GM12873 (cell line): ENCODE measurements around the gene SF3B1.

Experiments used
- CTCF ChIP-seq: IDR thresholded peaks from 2 replicates; pipeline ENCODE4 v1.5.1; 2012; ENCODE audit warnings: low read depth, mild to moderate bottlenecking, moderate library complexity, low read length, control low read depth; ENCODE audit not compliant: insufficient read depth; ENCODE audit errors: missing control alignments

SF3B1 gene

DNA sequence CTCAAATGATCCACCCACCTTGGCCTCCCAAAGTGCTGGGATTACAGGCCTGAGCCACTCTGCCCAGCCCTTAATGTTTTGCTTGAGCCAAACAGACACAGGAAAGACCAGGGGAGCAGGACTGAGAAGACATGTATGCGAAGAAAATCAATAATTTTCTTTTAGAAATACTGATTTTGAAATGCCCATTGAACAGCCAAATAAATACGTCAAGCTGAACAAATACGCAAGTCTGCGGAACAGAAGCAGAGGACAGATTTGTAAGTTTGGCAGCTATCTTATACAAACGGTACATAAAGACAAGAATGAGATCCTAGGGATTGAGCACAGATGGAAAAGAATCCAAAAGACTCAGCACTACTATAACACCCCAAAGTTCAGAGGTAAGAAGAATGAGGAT, 20.8 kb downstream of the SF3B1 start:
- TF ChIP-seq CTCF, result no peak

DNA sequence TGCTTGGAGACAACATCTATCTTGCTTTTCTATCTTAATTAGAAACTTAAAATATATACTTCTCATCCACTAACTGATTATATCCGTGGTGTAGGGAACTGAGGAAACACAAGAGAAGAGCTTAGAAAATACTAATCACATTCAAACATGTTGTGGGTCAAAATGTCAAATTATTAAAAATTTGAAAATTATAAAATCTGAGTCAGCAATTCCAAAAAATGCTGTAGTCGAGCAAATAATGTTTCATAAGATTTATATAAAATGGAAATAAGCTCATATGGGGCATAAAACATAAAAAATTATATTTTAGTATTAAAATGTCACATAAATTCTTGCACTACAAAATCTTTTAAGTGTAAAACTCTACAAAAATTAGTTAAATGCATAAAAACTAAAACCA, 29.2 kb downstream of the SF3B1 start:
- TF ChIP-seq CTCF, result no peak

- no peak for TF ChIP-seq CTCF
Measured at GRCh38 chr2:197399887-197400540, 34.8 kb downstream of the SF3B1 start.

GRCh38 chr2:197398913-197399312, 35.9 kb downstream of the SF3B1 start:
- TF ChIP-seq CTCF, result no peak

DNA sequence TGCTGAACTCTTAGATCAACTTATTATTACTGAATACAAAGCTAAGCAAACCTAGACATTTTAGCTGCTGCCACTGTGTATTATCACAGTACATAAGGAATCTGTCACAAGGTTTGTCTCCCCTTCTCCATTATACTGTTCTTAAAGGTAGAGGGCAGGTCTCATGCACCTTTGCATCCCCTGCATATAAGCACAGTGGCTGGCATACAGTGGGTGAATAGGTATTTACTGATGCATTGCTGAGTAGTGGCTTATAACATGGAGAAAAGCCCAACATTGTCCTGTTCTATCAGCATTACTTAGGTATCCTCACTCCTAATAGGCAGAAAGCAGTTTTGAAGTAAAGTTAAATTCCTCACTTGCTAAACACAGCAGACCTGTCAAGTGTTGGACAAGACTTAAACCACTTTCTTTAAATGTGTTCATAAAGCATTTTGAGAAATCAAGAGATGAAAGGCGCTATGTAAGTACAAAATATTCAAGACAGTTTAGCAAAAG, 43.6 kb downstream of the SF3B1 start:
- TF ChIP-seq CTCF, result no peak

- no peak for TF ChIP-seq CTCF
Measured at GRCh38 chr2:197388866-197389587, 45.8 kb downstream of the SF3B1 start.

DNA sequence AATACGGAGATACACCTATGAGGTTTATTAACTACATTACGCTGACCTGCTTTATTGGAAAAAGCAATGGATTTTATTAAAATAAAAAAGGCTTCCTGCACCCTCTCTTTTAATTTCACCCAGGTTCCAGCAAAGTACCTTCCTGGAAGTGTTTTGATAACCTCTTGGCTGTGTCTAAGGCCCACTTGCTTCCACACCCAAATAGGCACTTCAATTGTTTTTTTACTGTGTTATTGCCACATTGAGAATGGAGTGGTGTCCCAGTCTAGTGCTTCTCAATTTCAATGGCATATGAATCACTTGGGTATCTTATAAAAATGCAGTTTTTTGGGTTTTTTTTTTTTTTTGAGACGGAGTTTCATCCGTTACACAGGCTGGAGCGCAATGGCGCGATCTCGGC, 47.6 kb downstream of the SF3B1 start:
- TF ChIP-seq CTCF, result no peak
